IPS-15b (cell line): ENCODE measurements around the gene MAPK1.
"Not testable (repeated sequence)": the region's sequence is repeated elsewhere in the genome, so short reads cannot be mapped to it uniquely, and the experiment has no call there.

ENCODE experiments used
- H3K27me3 ChIP-seq: one replicate; pipeline ENCODE4 v1.6.1; 2013; ENCODE audit warnings: low read length; ENCODE audit not compliant: control insufficient read depth, insufficient read depth
- H3K36me3 ChIP-seq: one replicate; pipeline ENCODE4 v1.6.1; 2013; ENCODE audit warnings: low read length; ENCODE audit not compliant: control insufficient read depth, insufficient read depth
- H3K4me1 ChIP-seq: one replicate; pipeline ENCODE4 v1.6.1; 2013; ENCODE audit warnings: mild to moderate bottlenecking, low read length; ENCODE audit not compliant: control insufficient read depth, insufficient read depth
- H3K4me3 ChIP-seq: one replicate; pipeline ENCODE4 v1.5.1; 2013; ENCODE audit warnings: low read depth, low read length
- H3K9ac ChIP-seq: one replicate; pipeline ENCODE4 v1.6.1; 2013; ENCODE audit warnings: low read depth, mild to moderate bottlenecking, low read length
- H3K9me3 ChIP-seq: one replicate; pipeline ENCODE4 v1.6.1; 2013; ENCODE audit warnings: mild to moderate bottlenecking, low read length; ENCODE audit not compliant: control insufficient read depth, insufficient read depth

Gene MAPK1

DNA sequence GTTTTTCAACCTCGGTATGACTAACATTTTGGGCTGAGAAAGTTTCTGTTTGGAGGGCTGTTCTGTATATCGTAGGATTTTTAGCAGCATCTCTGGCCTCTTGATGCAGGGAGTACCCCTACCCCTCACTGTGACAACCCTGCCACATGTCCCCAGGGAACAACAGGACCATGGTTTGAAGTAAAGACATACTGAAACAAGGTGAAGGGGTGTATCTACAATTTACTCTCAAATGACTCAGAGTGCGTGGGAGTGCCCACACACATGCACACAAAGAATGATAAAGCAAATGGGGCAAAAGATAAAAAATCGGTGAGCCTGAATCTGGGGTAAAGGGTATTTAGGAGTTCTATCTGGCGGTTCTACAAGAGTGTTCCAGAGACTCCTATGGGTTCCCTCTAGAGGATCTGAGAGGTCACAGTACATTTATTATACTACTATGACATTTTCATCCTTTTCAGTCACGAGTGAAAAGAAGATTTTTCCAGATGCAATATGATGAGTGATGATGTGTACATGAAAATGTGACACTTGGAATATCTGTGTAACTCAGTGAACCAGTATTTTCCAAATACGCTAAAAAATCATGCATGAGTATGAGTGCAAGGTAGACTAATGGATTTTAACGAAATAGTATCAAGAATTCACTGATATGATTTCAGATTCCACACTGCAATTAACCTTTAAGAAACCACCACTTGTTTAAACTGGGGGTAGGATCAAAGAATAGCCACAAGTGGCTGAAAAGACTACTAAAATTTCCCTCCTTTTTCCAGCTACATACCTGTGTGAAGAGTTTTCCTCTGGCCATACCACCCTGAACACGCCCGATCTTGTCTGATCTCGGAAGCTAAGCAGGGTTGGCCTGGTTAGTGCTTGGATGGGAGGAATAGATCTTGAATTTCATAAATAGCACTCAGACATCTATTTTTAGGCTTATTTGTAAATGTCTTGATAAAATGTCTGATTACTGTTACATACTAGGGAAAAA, 75.5 kb downstream of the MAPK1 start:
- H3K9me3 ChIP-seq = no peaks in the 10 kb centered on the region
- H3K36me3 ChIP-seq = peaks cover 21% of the 10 kb centered on the region
- no peak overlapping the region for H3K4me3 ChIP-seq
- H3K9ac ChIP-seq = no peak overlapping the region
- no peaks in the 10 kb centered on the region for H3K27me3 ChIP-seq
- H3K4me1 ChIP-seq = no peaks in the 10 kb centered on the region

DNA sequence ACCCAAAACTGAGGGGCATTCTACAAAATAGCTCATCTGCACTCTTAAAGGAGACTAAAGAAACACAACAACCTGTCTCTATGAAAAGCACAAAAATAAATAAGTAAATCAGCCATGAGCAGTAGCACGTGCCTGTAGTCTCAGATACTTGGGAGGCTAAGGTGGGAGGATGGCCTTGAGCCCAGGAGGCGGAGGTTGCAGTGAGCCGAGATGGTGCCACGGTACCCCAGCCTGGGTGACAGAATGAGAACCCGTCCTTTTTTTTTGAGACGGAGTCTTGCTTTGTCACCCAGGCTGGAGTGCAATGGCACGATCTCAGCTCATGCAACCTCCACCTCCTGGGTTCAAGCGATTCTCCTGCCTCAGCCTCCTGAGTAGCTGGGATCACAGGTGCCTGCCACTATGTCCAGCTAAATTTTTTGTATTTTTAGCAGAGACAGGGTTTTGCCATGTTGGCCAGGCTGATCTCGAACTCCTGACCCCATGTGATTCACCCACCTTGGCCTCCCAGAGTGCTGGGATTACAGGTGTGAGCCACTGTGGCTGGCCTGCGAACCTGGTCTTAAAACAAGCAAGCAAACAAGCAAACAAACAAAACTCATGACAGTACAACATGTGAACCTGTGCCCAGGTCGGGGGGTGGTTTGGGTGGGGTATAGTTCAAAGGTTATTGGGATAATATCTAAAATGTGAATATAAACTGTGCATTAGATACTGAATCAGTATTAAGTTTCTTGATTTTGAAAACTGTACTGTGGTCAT, 76.4 kb downstream of the MAPK1 start:
- H3K9me3 ChIP-seq, H3K4me1 ChIP-seq, H3K4me3 ChIP-seq, H3K9ac ChIP-seq, H3K27me3 ChIP-seq: not testable (repeated sequence)
- H3K36me3 ChIP-seq = peaks cover 22% of the 10 kb centered on the region

DNA sequence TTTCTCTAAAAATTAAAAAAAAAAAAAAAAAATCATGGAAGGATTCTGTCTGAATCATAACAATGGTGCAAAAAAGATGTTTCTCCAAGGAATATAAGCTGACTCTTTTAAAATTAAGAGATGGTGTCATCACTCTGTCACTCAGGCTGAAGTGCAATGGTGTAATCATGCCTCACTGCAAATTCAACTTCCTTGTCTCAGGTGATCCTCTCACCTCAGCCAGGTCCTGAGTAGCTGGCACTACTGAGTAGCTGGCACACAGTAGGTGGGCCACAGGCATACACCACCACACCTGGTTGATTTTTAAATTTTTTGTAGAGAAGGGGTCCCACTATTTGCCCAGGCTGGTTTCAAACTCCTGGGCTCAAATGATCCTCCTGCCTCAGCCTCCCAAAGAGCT, 77.1 kb downstream of the MAPK1 start:
- Histone ChIP-seq H3K9me3 (no peaks in the 10 kb centered on the region), H3K27me3 (no peaks in the 10 kb centered on the region), H3K9ac (no peak overlapping the region), H3K4me3 (no peak overlapping the region), H3K4me1 (no peaks in the 10 kb centered on the region), H3K36me3 (peaks cover 20% of the 10 kb centered on the region)

DNA sequence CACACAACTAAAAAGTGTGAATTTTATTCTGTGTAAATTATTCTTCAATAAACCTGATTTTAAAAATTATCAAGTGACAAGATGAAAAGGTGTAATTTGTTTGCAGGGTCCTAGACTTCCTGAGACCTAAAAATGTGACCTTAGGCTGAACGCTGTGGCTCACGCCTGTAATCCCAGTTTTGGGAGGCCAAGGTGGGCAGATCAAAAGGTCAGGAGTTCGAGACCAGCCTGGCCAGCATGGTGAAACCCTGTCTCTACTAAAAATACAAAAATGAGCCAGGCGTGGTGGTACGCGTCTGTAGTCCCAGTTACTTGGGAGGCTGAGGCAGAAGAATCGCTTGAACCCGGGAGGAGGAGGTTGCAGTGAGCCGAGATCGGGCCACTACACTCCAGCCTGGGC, 79.9 kb downstream of the MAPK1 start:
- not testable (repeated sequence) for H3K4me3 ChIP-seq, H3K9ac ChIP-seq, H3K27me3 ChIP-seq, H3K4me1 ChIP-seq, H3K9me3 ChIP-seq
- peaks cover 20% of the 10 kb centered on the region for H3K36me3 ChIP-seq

DNA sequence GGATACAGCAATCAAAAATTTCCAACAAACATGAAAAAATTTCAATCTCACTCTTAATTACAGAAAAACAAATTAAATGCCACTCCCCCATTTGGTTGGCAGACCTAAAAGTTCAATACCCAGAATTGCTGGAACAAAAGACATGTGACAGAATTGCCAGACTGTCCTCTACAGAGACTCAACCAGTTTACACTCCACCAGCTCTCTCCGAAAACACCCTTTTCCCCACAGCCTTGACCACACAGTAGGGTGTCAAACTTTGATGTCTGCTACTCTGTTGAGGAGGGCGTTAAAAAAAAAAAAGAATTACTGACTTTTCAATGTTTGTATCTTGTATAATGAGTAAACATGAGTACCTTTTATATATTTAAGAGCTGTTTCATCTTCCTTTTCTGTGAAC, 87.2 kb downstream of the MAPK1 start:
- Histone ChIP-seq H3K27me3 (no peaks in the 10 kb centered on the region), H3K9me3 (no peaks in the 10 kb centered on the region), H3K9ac (no peak overlapping the region), H3K4me3 (no peak overlapping the region), H3K36me3 (peaks cover 3% of the 10 kb centered on the region), H3K4me1 (no peaks in the 10 kb centered on the region)

DNA sequence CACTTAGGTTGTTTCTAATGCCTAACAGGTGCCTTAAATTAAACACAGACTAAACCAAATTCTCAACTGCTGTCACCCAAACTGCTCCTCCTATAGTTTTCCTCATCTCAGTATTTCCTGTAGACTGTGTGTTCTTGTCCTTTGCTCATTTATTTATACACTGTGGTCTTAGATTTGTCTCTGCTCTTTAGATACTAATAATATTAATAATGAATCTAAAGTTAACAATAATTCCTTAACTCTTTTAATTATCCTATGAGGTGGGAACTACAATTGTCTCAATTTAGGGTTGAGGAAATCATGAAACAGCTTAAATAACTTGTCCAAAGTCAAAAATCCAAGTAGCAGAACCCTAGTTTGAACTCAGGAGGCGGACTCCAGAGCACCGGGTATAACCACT, 88.0 kb downstream of the MAPK1 start:
- H3K4me1 ChIP-seq = no peaks in the 10 kb centered on the region
- no peak overlapping the region for H3K9ac ChIP-seq
- H3K27me3 ChIP-seq = no peaks in the 10 kb centered on the region
- H3K9me3 ChIP-seq = no peaks in the 10 kb centered on the region
- H3K36me3 ChIP-seq = peaks cover 3% of the 10 kb centered on the region
- H3K4me3 ChIP-seq = no peak overlapping the region

DNA sequence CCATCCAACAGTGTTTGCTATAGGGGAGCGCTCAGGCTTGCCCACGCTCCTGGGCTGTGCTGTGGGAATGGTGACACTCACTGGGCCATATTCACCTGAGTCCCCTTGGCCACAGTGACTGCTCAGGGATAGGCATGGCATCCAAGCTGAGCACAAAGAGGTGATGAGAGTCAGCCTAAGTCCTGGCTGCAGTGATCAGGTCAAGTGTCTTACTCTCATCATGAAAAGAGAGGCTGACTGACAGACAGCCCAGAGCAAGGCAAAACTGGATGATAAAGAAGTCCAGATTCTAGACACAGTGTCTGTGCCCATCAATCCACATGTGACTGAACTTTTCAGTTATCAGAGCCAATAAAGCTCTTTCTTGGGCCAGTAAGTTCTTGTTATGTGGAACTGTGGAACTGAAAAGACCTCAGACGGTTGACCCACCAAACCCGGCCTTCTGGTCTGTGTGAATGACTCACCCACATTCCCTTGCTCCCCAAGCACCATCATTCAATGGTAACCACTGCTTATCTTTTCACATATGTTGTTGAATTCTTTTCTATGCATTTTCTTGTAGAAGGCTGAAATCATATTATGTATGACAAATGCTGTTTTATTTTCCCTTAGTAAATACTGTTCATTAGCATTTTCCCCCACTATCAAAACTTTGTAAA, 88.6 kb downstream of the MAPK1 start:
- no peak overlapping the region for H3K9ac ChIP-seq
- H3K27me3 ChIP-seq = no peaks in the 10 kb centered on the region
- peaks cover 3% of the 10 kb centered on the region for H3K36me3 ChIP-seq
- H3K9me3 ChIP-seq = no peaks in the 10 kb centered on the region
- H3K4me3 ChIP-seq = no peak overlapping the region
- H3K4me1 ChIP-seq = no peaks in the 10 kb centered on the region

DNA sequence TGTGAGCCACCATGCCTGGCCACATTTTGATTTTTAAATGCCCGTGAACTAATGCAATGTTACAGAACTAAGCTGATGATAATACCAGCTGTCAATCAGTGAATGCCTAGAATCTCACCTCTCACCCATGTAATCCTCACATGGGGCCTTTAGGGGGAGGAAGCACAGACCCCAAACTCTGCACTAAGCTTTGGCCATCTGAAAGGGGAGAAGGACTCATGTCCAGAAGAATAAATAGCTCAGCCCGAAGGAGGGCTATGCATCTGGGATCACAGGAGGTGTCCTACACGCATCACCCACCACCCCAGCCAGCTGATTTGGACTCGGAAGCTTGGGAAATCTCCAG, 95.8 kb downstream of the MAPK1 start:
- Histone ChIP-seq H3K4me3 (no peak overlapping the region), H3K36me3 (peaks cover 34% of the 10 kb centered on the region), H3K9me3 (no peaks in the 10 kb centered on the region), H3K4me1 (no peaks in the 10 kb centered on the region), H3K9ac (no peak overlapping the region), H3K27me3 (no peaks in the 10 kb centered on the region)

DNA sequence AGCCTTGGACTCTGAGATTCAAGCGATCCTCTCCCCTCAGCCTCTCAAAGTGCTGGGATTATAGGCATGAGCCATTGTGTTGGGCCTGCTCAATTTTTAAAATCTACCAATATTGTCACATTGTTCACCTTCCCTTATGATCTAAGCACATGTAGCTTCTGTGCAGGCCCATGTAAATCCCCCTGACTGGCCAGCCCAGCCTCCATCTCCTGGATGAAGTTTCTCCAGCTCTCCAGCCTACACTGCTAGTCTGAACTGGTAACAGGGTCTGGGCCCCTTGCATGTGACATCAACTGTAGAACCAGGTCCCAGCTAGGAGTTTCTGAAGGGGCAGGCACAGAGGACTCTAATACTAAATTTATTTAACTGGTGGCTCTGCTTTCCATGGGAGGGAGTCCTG, 99.0 kb downstream of the MAPK1 start:
- Histone ChIP-seq H3K27me3 (no peaks in the 10 kb centered on the region), H3K36me3 (peaks cover 58% of the 10 kb centered on the region), H3K9ac (no peak overlapping the region), H3K4me1 (no peaks in the 10 kb centered on the region), H3K9me3 (no peaks in the 10 kb centered on the region), H3K4me3 (no peak overlapping the region)

DNA sequence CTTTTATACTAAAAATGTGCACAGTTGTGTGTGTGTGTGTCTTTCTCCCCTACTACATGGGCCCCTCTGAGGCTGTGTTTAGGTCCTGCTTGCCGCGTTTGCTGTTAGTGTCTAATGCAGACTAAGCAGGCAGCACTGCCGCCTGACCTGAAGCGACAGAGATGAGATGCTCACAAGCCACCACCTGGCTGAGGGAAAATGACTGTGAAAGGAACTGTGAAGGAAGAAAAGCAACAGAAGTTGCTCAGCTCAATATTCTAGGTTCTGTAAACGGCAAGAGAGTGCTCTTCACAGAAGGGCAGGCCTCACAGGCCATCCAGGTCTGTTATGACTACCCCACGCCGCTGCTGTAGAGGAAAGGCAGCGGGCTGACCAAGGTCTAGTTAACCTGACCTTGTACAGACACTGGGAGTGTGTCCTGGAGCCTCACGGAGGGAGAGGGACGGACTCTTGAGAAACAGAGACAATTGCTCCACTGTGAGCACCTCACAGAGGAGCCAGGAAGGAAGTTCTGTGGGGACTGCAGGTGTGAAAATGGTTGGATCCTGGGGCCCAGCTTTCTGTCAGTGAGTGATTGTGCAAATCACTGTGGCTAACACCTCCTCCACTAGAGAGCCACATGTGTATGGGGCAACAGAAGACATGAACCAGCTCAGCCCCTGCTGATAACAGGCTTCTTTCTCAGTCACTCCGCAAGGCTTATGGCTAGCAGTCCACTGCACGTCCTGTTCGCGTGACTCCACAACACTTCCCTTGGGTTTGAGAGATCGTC, 100.6 kb downstream of the MAPK1 start:
- Histone ChIP-seq H3K4me3 (no peak overlapping the region), H3K4me1 (no peaks in the 10 kb centered on the region), H3K36me3 (peaks cover 47% of the 10 kb centered on the region)

DNA sequence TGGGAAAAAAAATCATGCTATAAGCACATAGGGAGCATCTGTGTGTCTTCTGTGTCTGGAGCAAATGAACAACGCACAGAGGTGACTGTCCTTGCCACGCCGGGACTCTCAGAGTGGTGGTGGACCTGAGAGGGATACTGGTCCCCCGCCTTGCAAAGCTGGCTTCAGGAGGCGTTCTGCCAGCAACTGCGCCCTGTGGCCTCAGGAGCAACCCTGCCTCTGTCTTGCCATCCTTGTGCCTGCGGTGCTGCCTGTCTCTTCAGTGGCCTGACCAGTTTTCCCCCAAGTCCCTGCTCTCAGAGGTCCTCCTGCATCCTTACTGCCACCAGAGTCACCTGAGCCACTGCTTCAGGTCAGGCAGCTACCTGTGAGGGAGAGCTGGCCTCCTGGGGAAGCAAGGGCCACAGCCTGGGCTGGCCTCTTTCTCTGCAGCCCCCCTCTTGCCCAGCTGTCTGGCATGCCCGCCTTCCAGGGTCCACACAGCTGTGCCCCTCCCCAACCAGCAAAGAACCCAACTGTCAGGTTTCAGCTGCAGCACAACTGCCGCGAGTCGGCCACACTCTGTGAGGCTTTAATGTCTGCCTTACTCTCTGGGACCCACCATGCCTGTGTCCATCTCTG, 101.4 kb downstream of the MAPK1 start:
- no peaks in the 10 kb centered on the region for H3K4me1 ChIP-seq
- H3K9me3 ChIP-seq = no peaks in the 10 kb centered on the region
- H3K27me3 ChIP-seq = no peaks in the 10 kb centered on the region
- H3K4me3 ChIP-seq = no peak overlapping the region
- H3K9ac ChIP-seq = no peak overlapping the region
- H3K36me3 ChIP-seq = peaks cover 40% of the 10 kb centered on the region

More for the DNA sequence above, 100.6 kb downstream of the MAPK1 start:
- H3K9me3 ChIP-seq = no peaks in the 10 kb centered on the region
- no peaks in the 10 kb centered on the region for H3K27me3 ChIP-seq
- H3K9ac ChIP-seq = no peak overlapping the region
